GM12878 (cell line): ENCODE data around the gene SLC37A3. TPM values are rescaled to one million over a fixed set of nuclear protein-coding genes. Genes with fewer than 3 reads are reported as not detected.
A peak's percentile ranks its signal among the peaks of the same experiment; 100 is the strongest.

ENCODE experiments used
- ATAC-seq: fragments of 200-7000 bp; cut with Tn5 transposase; 3 replicates; pipeline ENCODE4 v1.9.1; 2020; ENCODE audit warnings: mild to moderate bottlenecking, moderate library complexity
- BruUV-seq: library from RNA; stranded (reverse); fragments of 400-500 nt; replicated peaks from 2 replicates; lab custom pipeline; 2021; lab: Mats Ljungman, UMichigan
- CTCF ChIA-PET: fragments of 300-600 bp; sonication (Branson Sonifier 250); formaldehyde crosslinking; extraction: SDS; loops from one replicate; lab custom pipeline; 2021; ENCODE audit warnings: inconsistent platforms; lab: Yijun Ruan, JAX
- POLR2A ChIA-PET: fragments of 350-600 bp; formaldehyde crosslinking; extraction: SDS; loops from one replicate; lab custom pipeline; 2021; ENCODE audit warnings: inconsistent platforms; lab: Charles Lee
- RAD21 ChIA-PET: fragments of 300-600 bp; sonication (Branson Sonifier 250); formaldehyde crosslinking; loops from one replicate; lab custom pipeline; 2023; ENCODE audit warnings: antibody characterized with exemption; ENCODE audit not compliant: unreplicated experiment; lab: Charles Lee
- SMC1A ChIA-PET: fragments of 300-600 bp; sonication (Branson Sonifier 250); formaldehyde crosslinking; loops from one replicate; lab custom pipeline; 2023; ENCODE audit not compliant: unreplicated experiment, uncharacterized antibody; lab: Charles Lee
- DNase-seq: peaks from one replicate; pipeline ENCODE4 v3.0.0-alpha.2; 2011; ENCODE audit warnings: low read depth, low spot score
- FAIRE-seq: peaks from 3 replicates; lab custom pipeline; 2011; peaks lifted over from hg19 to GRCh38; lab: Jason Lieb, UNC
- H2AFZ ChIP-seq: 2 replicates; pipeline ENCODE4 v1.6.0; 2011; ENCODE audit warnings: low read depth, low read length, control low read depth; ENCODE audit not compliant: control insufficient read depth
- H3K27ac ChIP-seq: 2 replicates; pipeline ENCODE4 v1.5.1; 2011; ENCODE audit warnings: control low read depth; ENCODE audit not compliant: control insufficient read depth, insufficient read depth
- H3K27me3 ChIP-seq, 2 experiments: replicated peaks in 1 of 2; 2 replicates each; pipeline versions ENCODE4 v1.6.0 to v1.6.1; 2011; ENCODE audit warnings: low read length in 1 of 2; ENCODE audit not compliant: control insufficient read depth in 2 of 2, insufficient read depth in 2 of 2
- H3K36me3 ChIP-seq, 2 experiments: 2 replicates each; pipeline ENCODE4 v1.5.1; 2011; ENCODE audit warnings: low read length in 1 of 2; ENCODE audit not compliant: control insufficient read depth in 2 of 2, insufficient read depth in 2 of 2
- H3K4me1 ChIP-seq: 2 replicates; pipeline ENCODE4 v1.6.1; 2011; ENCODE audit warnings: mild to moderate bottlenecking, low read length, moderate library complexity, mixed read lengths; ENCODE audit not compliant: control insufficient read depth, insufficient read depth
- H3K4me2 ChIP-seq: 2 replicates; pipeline ENCODE4 v1.6.0; 2011; ENCODE audit warnings: control low read depth; ENCODE audit not compliant: control insufficient read depth, insufficient read depth
- H3K4me3 ChIP-seq: fragments of 200-600 bp; sonication (generic); 2 replicates; pipeline ENCODE4 v1.5.1; 2016
- H3K79me2 ChIP-seq: 2 replicates; pipeline ENCODE4 v1.6.0; 2011; ENCODE audit warnings: low read length; ENCODE audit not compliant: control insufficient read depth, insufficient read depth
- H3K9ac ChIP-seq: 2 replicates; pipeline ENCODE4 v1.8.0; 2011; ENCODE audit warnings: low read length, control low read depth, mixed read lengths; ENCODE audit not compliant: control insufficient read depth, insufficient read depth
- H3K9me3 ChIP-seq: replicated peaks from 3 replicates; pipeline ENCODE4 v1.5.1; 2011; ENCODE audit warnings: mild to moderate bottlenecking, low read length; ENCODE audit not compliant: control insufficient read depth, insufficient read depth
- H4K20me1 ChIP-seq: 2 replicates; pipeline ENCODE4 v1.6.0; 2011; ENCODE audit not compliant: control insufficient read depth, insufficient read depth
- BMI1 ChIP-seq: fragments of 450-650 bp; IDR thresholded peaks from 2 replicates; pipeline ENCODE4 v1.6.1; 2016; ENCODE audit warnings: mild to moderate bottlenecking, moderate library complexity, borderline replicate concordance
- BRCA1 ChIP-seq: IDR thresholded peaks from 2 replicates; pipeline ENCODE4 v1.6.1; 2011; ENCODE audit warnings: low read depth, low read length, improper control_type of control experiment
- DPF2 ChIP-seq: fragments of 450-650 bp; IDR thresholded peaks from 2 replicates; pipeline ENCODE4 v1.6.1; 2017; ENCODE audit warnings: mild to moderate bottlenecking
- NR2C1 ChIP-seq: fragments of 450-650 bp; IDR thresholded peaks from 2 replicates; pipeline ENCODE4 v1.6.1; 2017; ENCODE audit warnings: antibody characterized with exemption, mild to moderate bottlenecking, moderate library complexity
- SIN3A ChIP-seq: IDR thresholded peaks from 2 replicates; pipeline ENCODE4 v1.6.1; 2012; ENCODE audit warnings: low read depth, low read length, improper control_type of control experiment
- WGBS: methylation state at CpG from one replicate; pipeline ENCODE4 v1.1.6; 2016; ENCODE audit warnings: low lambda C conversion rate; ENCODE audit not compliant: insufficient replicate concordance, insufficient coverage; ENCODE audit errors: missing lambda C conversion rate; 5-methylcytosine and 5-hydroxymethylcytosine counted together
- in situ Hi-C: fragments of 300-500 bp; cut with MboI; formaldehyde crosslinking; loops from 9 replicates; pipeline ENCODE4 v1.14.3; 2018; ENCODE audit warnings: mixed read lengths
- intact Hi-C: fragments of 100-400 bp; cut with micrococcal nuclease; formaldehyde crosslinking; loops from one replicate; pipeline ENCODE4 v1.14.2; 2022; ENCODE audit not compliant: unreplicated experiment
- polyA plus RNA-seq, 11 experiments: library from polyadenylated mRNA; depleted of rRNA in 4 of 11; unstranded in 6 of 11; stranded (reverse) in 5 of 11; fragments of >200 nt; fragmentation: Nextera tagmentation in 4 of 11; fragmentation: Illumina TruSeq in 1 of 11; extraction: Ambion mirVana in 4 of 11; extraction: Trizol in 1 of 11; gene quantifications; 1 replicate in 1 of 11; 2 replicates in 10 of 11; pipeline versions ENCODE4 v1.2.1 to v1.2.3, GENCODE V29; 2011 to 2016; ENCODE audit warnings: inconsistent platforms in 2 of 11, missing spikeins in 2 of 11, low read depth in 1 of 11
- total RNA-seq, 4 experiments: library from RNA; depleted of rRNA in 3 of 4; stranded (reverse); fragments of >200 nt in 3 of 4; fragmentation: Illumina TruSeq in 1 of 4; extraction: Trizol in 1 of 4; gene quantifications; 2 replicates each; pipeline versions ENCODE4 v1.2.1 to v1.2.3, GENCODE V29; 2013 to 2021
- TF ChIP-seq, protein P1 (sequence below): fragments of 450-650 bp; IDR thresholded peaks from 2 replicates; pipeline ENCODE4 v1.6.1; 2017; ENCODE audit warnings: low read depth, mild to moderate bottlenecking, moderate library complexity
- TF ChIP-seq, protein P2 (sequence below): IDR thresholded peaks from 2 replicates; pipeline ENCODE4 v1.6.1; 2012; ENCODE audit warnings: low read length, inconsistent platforms
- TF ChIP-seq, protein P3 (sequence below): fragments of 450-650 bp; IDR thresholded peaks from 2 replicates; pipeline ENCODE4 v1.6.1; 2018; ENCODE audit warnings: borderline replicate concordance, mild to moderate bottlenecking; ENCODE audit not compliant: partially characterized antibody
- TF ChIP-seq, protein P4 (sequence below): fragments of 450-650 bp; IDR thresholded peaks from 2 replicates; pipeline ENCODE4 v1.6.1; 2016; ENCODE audit warnings: mild to moderate bottlenecking

Gene SLC37A3
- total and polyA plus RNA-seq, 10 of the 15 experiments (the other 5 are each of a cell fraction or from before 2014, with no cell fraction given): 3.7 to 13.6 (median 11.0) TPM

DNA sequence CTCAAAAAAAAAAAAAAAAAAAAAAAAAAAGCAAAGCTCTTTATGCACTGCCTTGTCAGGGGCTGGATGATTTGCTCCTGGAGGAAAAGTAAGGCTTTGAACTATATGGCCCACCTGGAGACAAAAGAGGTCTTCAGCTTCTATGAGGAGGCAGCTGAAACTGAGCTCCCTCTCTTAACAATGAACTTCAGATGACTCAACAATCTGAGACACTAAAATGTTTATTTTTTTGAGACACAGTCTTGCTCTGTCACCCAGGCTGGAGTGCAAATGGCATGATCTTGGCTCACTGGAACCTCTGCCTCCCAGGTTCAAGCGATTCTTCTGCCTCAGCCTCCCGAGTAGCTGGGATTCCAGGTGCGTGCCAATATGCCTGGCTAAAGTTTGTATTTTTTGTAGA lies 42.3 kb upstream of the SLC37A3 start (continued):
- TF ChIP-seq, protein P1, sequence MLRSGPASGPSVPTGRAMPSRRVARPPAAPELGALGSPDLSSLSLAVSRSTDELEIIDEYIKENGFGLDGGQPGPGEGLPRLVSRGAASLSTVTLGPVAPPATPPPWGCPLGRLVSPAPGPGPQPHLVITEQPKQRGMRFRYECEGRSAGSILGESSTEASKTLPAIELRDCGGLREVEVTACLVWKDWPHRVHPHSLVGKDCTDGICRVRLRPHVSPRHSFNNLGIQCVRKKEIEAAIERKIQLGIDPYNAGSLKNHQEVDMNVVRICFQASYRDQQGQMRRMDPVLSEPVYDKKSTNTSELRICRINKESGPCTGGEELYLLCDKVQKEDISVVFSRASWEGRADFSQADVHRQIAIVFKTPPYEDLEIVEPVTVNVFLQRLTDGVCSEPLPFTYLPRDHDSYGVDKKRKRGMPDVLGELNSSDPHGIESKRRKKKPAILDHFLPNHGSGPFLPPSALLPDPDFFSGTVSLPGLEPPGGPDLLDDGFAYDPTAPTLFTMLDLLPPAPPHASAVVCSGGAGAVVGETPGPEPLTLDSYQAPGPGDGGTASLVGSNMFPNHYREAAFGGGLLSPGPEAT: no peak
- TF ChIP-seq, protein P2, sequence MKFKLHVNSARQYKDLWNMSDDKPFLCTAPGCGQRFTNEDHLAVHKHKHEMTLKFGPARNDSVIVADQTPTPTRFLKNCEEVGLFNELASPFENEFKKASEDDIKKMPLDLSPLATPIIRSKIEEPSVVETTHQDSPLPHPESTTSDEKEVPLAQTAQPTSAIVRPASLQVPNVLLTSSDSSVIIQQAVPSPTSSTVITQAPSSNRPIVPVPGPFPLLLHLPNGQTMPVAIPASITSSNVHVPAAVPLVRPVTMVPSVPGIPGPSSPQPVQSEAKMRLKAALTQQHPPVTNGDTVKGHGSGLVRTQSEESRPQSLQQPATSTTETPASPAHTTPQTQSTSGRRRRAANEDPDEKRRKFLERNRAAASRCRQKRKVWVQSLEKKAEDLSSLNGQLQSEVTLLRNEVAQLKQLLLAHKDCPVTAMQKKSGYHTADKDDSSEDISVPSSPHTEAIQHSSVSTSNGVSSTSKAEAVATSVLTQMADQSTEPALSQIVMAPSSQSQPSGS: no peak
- TF ChIP-seq BRCA1 (no peak), SIN3A (no peak)
- TF ChIP-seq, protein P3, sequence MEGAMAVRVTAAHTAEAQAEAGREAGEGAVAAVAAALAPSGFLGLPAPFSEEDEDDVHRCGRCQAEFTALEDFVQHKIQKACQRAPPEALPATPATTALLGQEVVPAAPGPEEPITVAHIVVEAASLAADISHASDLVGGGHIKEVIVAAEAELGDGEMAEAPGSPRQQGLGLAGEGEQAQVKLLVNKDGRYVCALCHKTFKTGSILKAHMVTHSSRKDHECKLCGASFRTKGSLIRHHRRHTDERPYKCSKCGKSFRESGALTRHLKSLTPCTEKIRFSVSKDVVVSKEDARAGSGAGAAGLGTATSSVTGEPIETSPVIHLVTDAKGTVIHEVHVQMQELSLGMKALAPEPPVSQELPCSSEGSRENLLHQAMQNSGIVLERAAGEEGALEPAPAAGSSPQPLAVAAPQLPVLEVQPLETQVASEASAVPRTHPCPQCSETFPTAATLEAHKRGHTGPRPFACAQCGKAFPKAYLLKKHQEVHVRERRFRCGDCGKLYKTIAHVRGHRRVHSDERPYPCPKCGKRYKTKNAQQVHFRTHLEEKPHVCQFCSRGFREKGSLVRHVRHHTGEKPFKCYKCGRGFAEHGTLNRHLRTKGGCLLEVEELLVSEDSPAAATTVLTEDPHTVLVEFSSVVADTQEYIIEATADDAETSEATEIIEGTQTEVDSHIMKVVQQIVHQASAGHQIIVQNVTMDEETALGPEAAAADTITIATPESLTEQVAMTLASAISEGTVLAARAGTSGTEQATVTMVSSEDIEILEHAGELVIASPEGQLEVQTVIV: no peak

DNA sequence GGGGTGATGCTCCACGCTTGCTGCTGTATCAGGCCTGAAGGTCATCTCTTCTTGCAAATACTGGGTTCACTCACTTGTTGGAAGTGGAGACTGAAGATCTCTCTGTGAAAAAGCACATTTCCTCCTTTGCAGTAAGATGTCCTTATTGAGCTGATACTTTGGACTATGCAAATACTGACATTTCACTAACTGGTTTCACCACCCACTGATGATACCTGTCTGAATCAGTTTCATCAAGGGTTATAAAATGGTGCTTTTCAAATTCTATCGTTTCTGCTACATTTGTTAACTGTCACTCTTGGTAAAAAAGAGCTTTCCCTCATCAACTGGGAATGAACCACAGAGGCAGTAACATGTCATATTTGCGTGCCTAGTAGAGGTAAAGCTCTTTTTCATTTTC lies 41.0 kb upstream of the SLC37A3 start:
- RAD21 ChIA-PET: interaction anchor here (0.9 kb wide), 2 partner anchors 39 to 49 kb away, joined by 3 to 5 read pairs; no protein-coding TSS in a partner anchor
- intact Hi-C loops: no loop called here

More for the DNA sequence above, 41.0 kb upstream of the SLC37A3 start:
- ATAC-seq (peak; percentile 81), FAIRE-seq (no peak), DNase-seq (peak; percentile 7)
- TF ChIP-seq NR2C1: no peak
- TF ChIP-seq, protein P4, sequence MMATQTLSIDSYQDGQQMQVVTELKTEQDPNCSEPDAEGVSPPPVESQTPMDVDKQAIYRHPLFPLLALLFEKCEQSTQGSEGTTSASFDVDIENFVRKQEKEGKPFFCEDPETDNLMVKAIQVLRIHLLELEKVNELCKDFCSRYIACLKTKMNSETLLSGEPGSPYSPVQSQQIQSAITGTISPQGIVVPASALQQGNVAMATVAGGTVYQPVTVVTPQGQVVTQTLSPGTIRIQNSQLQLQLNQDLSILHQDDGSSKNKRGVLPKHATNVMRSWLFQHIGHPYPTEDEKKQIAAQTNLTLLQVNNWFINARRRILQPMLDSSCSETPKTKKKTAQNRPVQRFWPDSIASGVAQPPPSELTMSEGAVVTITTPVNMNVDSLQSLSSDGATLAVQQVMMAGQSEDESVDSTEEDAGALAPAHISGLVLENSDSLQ: peak; percentile 63; the same call in 1 of the 2 replicates
- peak; percentile 49; the same call in 1 of the 2 replicates for TF ChIP-seq DPF2
- peak; percentile 33; the same call in 1 of the 2 replicates for TF ChIP-seq BMI1
- Histone ChIP-seq H3K27me3 (no peaks in the 10 kb centered on the region), H3K36me3 (no peaks in the 10 kb centered on the region), H3K4me3 (no peak overlapping the region), H3K79me2 (no peaks in the 10 kb centered on the region), H3K9me3 (no peaks in the 10 kb centered on the region), H3K4me1 (no peaks in the 10 kb centered on the region), H3K9ac (no peak overlapping the region), H2AFZ (no peak overlapping the region), H3K27ac (no peak overlapping the region), H4K20me1 (no peaks in the 10 kb centered on the region), H3K4me2 (no peak overlapping the region)
- CTCF ChIA-PET: interaction anchor here (0.8 to 1.2 kb wide), 3 partner anchors 9 to 793 kb away, joined by 3 read pairs; no protein-coding TSS in a partner anchor
- WGBS: 37% methylated on average over 3 of the region's 3 CpGs
- no TSS peak for BruUV-seq
- POLR2A ChIA-PET: interaction anchor here (1.5 kb wide), 1 partner anchor 27 kb away, joined by 4 read pairs; no protein-coding TSS in a partner anchor
- in situ Hi-C loops: no loop called here
- SMC1A ChIA-PET: interaction anchor here (0.6 to 1.1 kb wide), 4 partner anchors 34 to 237 kb away, joined by 3 read pairs; no protein-coding TSS in a partner anchor
